Upper lobe of right lung (tissue), 1 donor: ENCODE results near the gene RAB11FIP4. TPM values are rescaled to one million over a fixed set of nuclear protein-coding genes. Genes with fewer than 3 reads are reported as not detected.

Experiments used
- ATAC-seq: fragments of 200-7000 bp; cut with Tn5 transposase; one replicate; pipeline ENCODE4 v1.9.1; 2020; ENCODE audit warnings: mild to moderate bottlenecking, moderate library complexity
- DNase-seq: peaks from one replicate; pipeline ENCODE4 v3.0.0-alpha.2; 2020
- H3K27ac ChIP-seq: fragments of 200-600 bp; one replicate; pipeline ENCODE4 v1.8.0; 2022
- H3K27me3 ChIP-seq: fragments of 200-600 bp; one replicate; pipeline ENCODE4 v1.8.0; 2022; ENCODE audit warnings: mild to moderate bottlenecking
- H3K36me3 ChIP-seq: fragments of 200-600 bp; one replicate; pipeline ENCODE4 v1.8.0; 2022
- H3K4me1 ChIP-seq: fragments of 200-600 bp; one replicate; pipeline ENCODE4 v1.8.0; 2022
- H3K4me3 ChIP-seq: fragments of 200-600 bp; one replicate; pipeline ENCODE4 v1.8.0; 2022; ENCODE audit warnings: mild to moderate bottlenecking
- H3K9me3 ChIP-seq: fragments of 200-600 bp; one replicate; pipeline ENCODE4 v1.8.0; 2022
- CTCF ChIP-seq: fragments of 200-600 bp; IDR thresholded peaks from one replicate; pipeline ENCODE4 v1.8.0; 2022; ENCODE audit warnings: antibody characterized with exemption
- intact Hi-C: fragments of 100-400 bp; cut with DNase I; formaldehyde crosslinking; loops from one replicate; pipeline ENCODE4 v1.11.0; 2022
- total RNA-seq: library from RNA; stranded (reverse); fragmentation: NEBNext Ultra II Directional; extraction: Animal tissue kit (Norgen Biotek cat#: 25700); gene quantifications from one replicate; pipeline ENCODE4 v1.2.1, GENCODE V29; 2021
- donor health status: DM: no; HTN: yes; CAD: no; lungs with severe emphysema.

RAB11FIP4 gene
- total RNA-seq, 1 donor from 2014 or later: 13.5 TPM

DNA sequence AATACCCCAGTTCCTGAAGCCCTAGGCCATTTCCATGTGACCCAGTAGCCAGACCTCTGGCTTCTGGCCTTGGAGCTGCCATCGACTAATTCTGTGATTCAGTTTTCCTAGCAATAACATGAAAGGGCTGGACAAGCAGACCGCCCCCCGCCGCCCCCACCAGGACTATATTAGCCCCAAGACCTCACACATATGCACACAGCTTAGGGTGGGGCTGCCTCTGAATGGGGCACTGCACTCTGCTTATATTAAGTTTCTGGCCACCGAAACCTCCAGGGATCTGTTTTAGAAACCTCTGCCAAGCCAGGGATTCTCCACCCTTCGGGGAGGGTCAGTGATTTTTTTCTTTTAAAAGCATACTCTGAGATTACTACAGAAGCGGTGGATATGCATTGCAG is 2.3 kb downstream of the RAB11FIP4 start:
- Histone ChIP-seq H3K36me3 (no peaks in the 10 kb centered on the region), H3K4me1 (no peaks in the 10 kb centered on the region), H3K27ac (no peak overlapping the region), H3K4me3 (no peak overlapping the region), H3K27me3 (peaks cover 58% of the 10 kb centered on the region), H3K9me3 (no peaks in the 10 kb centered on the region)
- peak; percentile 40 for DNase-seq
- no peak for ATAC-seq
- no peak for TF ChIP-seq CTCF
- intact Hi-C loops: no loop called here

- peaks cover 53% of the 10 kb centered on the region for H3K27me3 ChIP-seq
- H3K4me1 ChIP-seq: no peaks in the 10 kb centered on the region
- intact Hi-C loops: no loop called here
- H3K27ac ChIP-seq: no peak overlapping the region
- no peaks in the 10 kb centered on the region for H3K36me3 ChIP-seq
- H3K4me3 ChIP-seq: no peak overlapping the region
- DNase-seq: peak; percentile 67
- peak; percentile 44 for ATAC-seq
- no peaks in the 10 kb centered on the region for H3K9me3 ChIP-seq
- no peak for TF ChIP-seq CTCF
These were observed 3.1 kb downstream of the RAB11FIP4 start for GRCh38 chr17:31394544-31394943.

GRCh38 chr17:31397256-31397939 is 5.9 kb downstream of the RAB11FIP4 start:
- DNase-seq (peak; percentile 28), ATAC-seq (no peak)

DNA sequence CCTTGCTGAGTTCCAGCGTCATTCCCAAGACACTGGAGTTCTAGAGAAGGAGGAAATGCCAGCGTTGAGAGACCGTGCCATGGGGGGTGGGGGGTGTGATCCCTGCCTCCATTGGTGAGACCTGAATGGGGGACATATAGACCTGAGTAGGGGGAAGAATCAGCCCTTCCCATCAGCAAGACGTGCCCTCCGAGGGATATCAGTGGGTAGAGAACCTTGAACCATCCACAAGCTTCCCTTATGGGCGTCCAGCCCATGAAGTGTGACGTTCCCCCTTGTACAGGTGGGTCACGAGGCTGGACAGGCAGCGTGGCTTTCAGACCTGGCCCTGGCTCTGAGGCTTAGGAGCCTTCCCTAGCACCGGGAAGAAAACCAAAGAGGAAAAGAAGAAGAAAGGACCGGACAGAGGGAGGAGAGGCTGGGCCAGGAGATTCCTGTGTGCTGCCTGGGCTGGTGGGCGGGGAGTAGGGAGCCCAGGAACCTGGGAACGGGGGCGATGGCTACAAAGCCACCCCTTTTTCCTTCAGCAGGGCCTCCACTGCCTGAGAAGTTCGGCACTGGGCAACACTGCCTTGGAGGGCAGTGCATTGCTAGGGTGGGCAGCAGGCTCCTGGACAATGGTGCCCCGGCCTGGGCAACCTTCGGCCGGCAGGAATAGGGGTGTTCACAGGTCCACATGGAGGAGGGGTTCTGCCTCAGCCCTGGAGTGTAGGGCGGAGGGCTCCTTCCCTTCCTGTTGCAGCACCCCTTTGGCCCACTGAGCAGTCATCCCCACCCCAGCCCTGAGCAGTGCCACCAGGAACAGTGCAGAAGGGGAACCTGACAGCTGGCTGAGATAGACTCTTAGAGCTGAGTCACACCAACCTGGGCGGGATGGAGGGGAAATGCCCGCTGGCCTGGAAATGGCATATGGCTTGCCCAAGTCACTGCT is 7.2 kb downstream of the RAB11FIP4 start:
- no peaks in the 10 kb centered on the region for H3K4me1 ChIP-seq
- ATAC-seq: peak; percentile 63
- H3K27ac ChIP-seq: no peak overlapping the region
- H3K9me3 ChIP-seq: no peaks in the 10 kb centered on the region
- H3K36me3 ChIP-seq: no peaks in the 10 kb centered on the region
- intact Hi-C loops: no loop called here
- H3K4me3 ChIP-seq: no peak overlapping the region
- peaks cover 16% of the 10 kb centered on the region for H3K27me3 ChIP-seq
- no peak for TF ChIP-seq CTCF
- DNase-seq: peak; percentile 49

More at GRCh38 chr17:31397256-31397939, 5.9 kb downstream of the RAB11FIP4 start:
- no peaks in the 10 kb centered on the region for H3K9me3 ChIP-seq
- no peaks in the 10 kb centered on the region for H3K4me1 ChIP-seq
- H3K4me3 ChIP-seq: no peak overlapping the region
- intact Hi-C loops: no loop called here
- TF ChIP-seq CTCF: no peak
- H3K36me3 ChIP-seq: no peaks in the 10 kb centered on the region
- no peak overlapping the region for H3K27ac ChIP-seq
- peaks cover 29% of the 10 kb centered on the region for H3K27me3 ChIP-seq

DNA sequence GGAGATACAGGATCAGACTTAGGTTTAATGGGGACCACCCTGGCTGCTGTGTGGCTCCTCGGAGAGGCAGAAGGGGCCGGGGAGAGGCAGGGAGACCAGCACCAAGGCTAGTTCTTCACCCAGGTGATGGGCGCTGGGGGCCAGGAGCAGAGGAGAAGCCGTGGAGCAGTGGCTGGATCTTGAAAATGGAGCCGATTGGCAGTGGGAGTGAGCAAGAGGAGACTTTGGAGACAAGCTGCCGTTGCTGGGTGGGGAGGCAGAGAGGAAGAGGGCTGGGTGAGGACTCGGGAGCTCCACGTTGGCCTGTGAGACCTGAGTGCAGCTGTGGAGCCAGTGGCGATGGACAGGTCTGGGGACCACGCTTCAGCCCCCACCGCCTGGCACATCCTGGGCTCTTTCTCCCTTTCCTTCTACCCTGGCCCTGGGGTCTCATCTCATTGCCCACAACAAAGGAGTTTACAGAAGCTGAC is 9.0 kb downstream of the RAB11FIP4 start:
- TF ChIP-seq CTCF: no peak
- Histone ChIP-seq H3K4me1 (no peaks in the 10 kb centered on the region), H3K4me3 (no peak overlapping the region), H3K36me3 (no peaks in the 10 kb centered on the region), H3K27ac (no peak overlapping the region), H3K27me3 (peaks cover 2% of the 10 kb centered on the region), H3K9me3 (no peaks in the 10 kb centered on the region)
- ATAC-seq (no peak), DNase-seq (no peak)
- intact Hi-C loops: no loop called here
